ENCODE data around the gene ATXN1. TPM values are rescaled to one million over a fixed set of nuclear protein-coding genes. Genes with fewer than 3 reads are reported as not detected.
A peak's percentile ranks its signal among the peaks of the same experiment; 100 is the strongest.

ATXN1 gene
- polyA plus RNA-seq, 1 donor from 2014 or later = 28.2 TPM

GRCh38 chr6:16766043-16766536, 4.8 kb upstream of the ATXN1 start:
- Histone ChIP-seq H2AFZ (ENCODE audit: low read depth, low read length) (no peak overlapping the region), H3K4me2 (ENCODE audit: low read length) (no peak overlapping the region), H3K27ac (ENCODE audit: low read length) (no peak overlapping the region), H3F3A (ENCODE audit: insufficient read depth, low read length, poor library complexity, severe bottlenecking) (peaks cover 3% of the 10 kb centered on the region), H3K9ac (ENCODE audit: low read length) (no peak overlapping the region), H3K9me2 (ENCODE audit: insufficient read depth, low read length) (no peaks in the 10 kb centered on the region), H3K9me3 (ENCODE audit: low read length) (no peaks in the 10 kb centered on the region), H3K27me3 (ENCODE audit: insufficient read depth, low read depth, low read length) (no peaks in the 10 kb centered on the region), H4K20me1 (ENCODE audit: insufficient read depth) (no peaks in the 10 kb centered on the region), H3K36me3 (ENCODE audit: insufficient read depth, low read length) (no peaks in the 10 kb centered on the region), H3K4me3 (ENCODE audit: low read length) (peak overlapping the region; percentile 5), H3K79me2 (replicated peaks; ENCODE audit: insufficient read depth, low read length) (no peaks in the 10 kb centered on the region)
- TF ChIP-seq SMC3 (conservative IDR thresholded peaks at IDR 0.05; ENCODE audit: poor library complexity) (no peak), RAD21 (conservative IDR thresholded peaks at IDR 0.05) (no peak), MXI1 (conservative IDR thresholded peaks at IDR 0.05; ENCODE audit: poor library complexity, severe bottlenecking) (no peak), POLR2AphosphoS5 (IDR thresholded peaks at IDR 0.05) (no peak), EP300 (conservative IDR thresholded peaks at IDR 0.05; ENCODE audit: poor library complexity, severe bottlenecking) (no peak), CTCF (IDR thresholded peaks at IDR 0.05; ENCODE audit: poor library complexity, severe bottlenecking) (no peak), EZH2 (IDR thresholded peaks at IDR 0.05; ENCODE audit: borderline replicate concordance, insufficient read depth, low read length, poor library complexity, severe bottlenecking) (no peak), TAF1 (IDR thresholded peaks at IDR 0.05; ENCODE audit: low read depth) (no peak)
- TF ChIP-seq, protein P1, sequence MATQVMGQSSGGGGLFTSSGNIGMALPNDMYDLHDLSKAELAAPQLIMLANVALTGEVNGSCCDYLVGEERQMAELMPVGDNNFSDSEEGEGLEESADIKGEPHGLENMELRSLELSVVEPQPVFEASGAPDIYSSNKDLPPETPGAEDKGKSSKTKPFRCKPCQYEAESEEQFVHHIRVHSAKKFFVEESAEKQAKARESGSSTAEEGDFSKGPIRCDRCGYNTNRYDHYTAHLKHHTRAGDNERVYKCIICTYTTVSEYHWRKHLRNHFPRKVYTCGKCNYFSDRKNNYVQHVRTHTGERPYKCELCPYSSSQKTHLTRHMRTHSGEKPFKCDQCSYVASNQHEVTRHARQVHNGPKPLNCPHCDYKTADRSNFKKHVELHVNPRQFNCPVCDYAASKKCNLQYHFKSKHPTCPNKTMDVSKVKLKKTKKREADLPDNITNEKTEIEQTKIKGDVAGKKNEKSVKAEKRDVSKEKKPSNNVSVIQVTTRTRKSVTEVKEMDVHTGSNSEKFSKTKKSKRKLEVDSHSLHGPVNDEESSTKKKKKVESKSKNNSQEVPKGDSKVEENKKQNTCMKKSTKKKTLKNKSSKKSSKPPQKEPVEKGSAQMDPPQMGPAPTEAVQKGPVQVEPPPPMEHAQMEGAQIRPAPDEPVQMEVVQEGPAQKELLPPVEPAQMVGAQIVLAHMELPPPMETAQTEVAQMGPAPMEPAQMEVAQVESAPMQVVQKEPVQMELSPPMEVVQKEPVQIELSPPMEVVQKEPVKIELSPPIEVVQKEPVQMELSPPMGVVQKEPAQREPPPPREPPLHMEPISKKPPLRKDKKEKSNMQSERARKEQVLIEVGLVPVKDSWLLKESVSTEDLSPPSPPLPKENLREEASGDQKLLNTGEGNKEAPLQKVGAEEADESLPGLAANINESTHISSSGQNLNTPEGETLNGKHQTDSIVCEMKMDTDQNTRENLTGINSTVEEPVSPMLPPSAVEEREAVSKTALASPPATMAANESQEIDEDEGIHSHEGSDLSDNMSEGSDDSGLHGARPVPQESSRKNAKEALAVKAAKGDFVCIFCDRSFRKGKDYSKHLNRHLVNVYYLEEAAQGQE (IDR thresholded peaks at IDR 0.05; ENCODE audit: borderline replicate concordance) = no peak

GRCh38 chr6:16765235-16765634, 4.0 kb upstream of the ATXN1 start:
- H3K4me2 ChIP-seq (ENCODE audit: low read length) = no peak overlapping the region
- H3K79me2 ChIP-seq (replicated peaks; ENCODE audit: insufficient read depth, low read length) = no peaks in the 10 kb centered on the region
- H3K9me2 ChIP-seq (ENCODE audit: insufficient read depth, low read length) = no peaks in the 10 kb centered on the region
- peaks cover 3% of the 10 kb centered on the region for H3F3A ChIP-seq (ENCODE audit: insufficient read depth, low read length, poor library complexity, severe bottlenecking)
- H3K27ac ChIP-seq (ENCODE audit: low read length) = no peak overlapping the region
- TF ChIP-seq EZH2 (IDR thresholded peaks at IDR 0.05; ENCODE audit: borderline replicate concordance, insufficient read depth, low read length, poor library complexity, severe bottlenecking) = no peak
- no peak for TF ChIP-seq TAF1 (IDR thresholded peaks at IDR 0.05; ENCODE audit: low read depth)
- TF ChIP-seq CTCF (IDR thresholded peaks at IDR 0.05; ENCODE audit: poor library complexity, severe bottlenecking) = no peak
- no peak for TF ChIP-seq EP300 (conservative IDR thresholded peaks at IDR 0.05; ENCODE audit: poor library complexity, severe bottlenecking)
- no peak for TF ChIP-seq RAD21 (conservative IDR thresholded peaks at IDR 0.05)
- TF ChIP-seq, protein P1 (IDR thresholded peaks at IDR 0.05; ENCODE audit: borderline replicate concordance) = no peak
- no peak for TF ChIP-seq SMC3 (conservative IDR thresholded peaks at IDR 0.05; ENCODE audit: poor library complexity)
- TF ChIP-seq POLR2AphosphoS5 (IDR thresholded peaks at IDR 0.05) = no peak
- no peaks in the 10 kb centered on the region for H3K9me3 ChIP-seq (ENCODE audit: low read length)
- H3K4me3 ChIP-seq (ENCODE audit: low read length) = peak overlapping the region; percentile 82
- no peaks in the 10 kb centered on the region for H3K36me3 ChIP-seq (ENCODE audit: insufficient read depth, low read length)
- H3K9ac ChIP-seq (ENCODE audit: low read length) = no peak overlapping the region
- H2AFZ ChIP-seq (ENCODE audit: low read depth, low read length) = no peak overlapping the region
- no peaks in the 10 kb centered on the region for H4K20me1 ChIP-seq (ENCODE audit: insufficient read depth)
- H3K27me3 ChIP-seq (ENCODE audit: insufficient read depth, low read depth, low read length) = no peaks in the 10 kb centered on the region

Measured in neural cell (in vitro differentiated cells).